Measurements from ENCODE around the gene HMGB4.

Gene HMGB4

GRCh38 chr1:33849211-33849610 lies 14.7 kb upstream of the HMGB4 start:
- DNase-seq: no peak

GRCh38 chr1:33850481-33850880 lies 13.4 kb upstream of the HMGB4 start:
- no peak for DNase-seq

- no peak for DNase-seq
Measured at GRCh38 chr1:33852711-33853110, 11.2 kb upstream of the HMGB4 start.

- no peak for DNase-seq
Measured at GRCh38 chr1:33853431-33853830, 10.4 kb upstream of the HMGB4 start.

- no peak for DNase-seq
Measured at GRCh38 chr1:33854091-33854490, 9.8 kb upstream of the HMGB4 start.

- no peak for DNase-seq
Measured at GRCh38 chr1:33860671-33861070, 3.2 kb upstream of the HMGB4 start.

GRCh38 chr1:33864460-33865389 lies 846 bp downstream of the HMGB4 start:
- no peak for DNase-seq

- no peak for DNase-seq
Measured at GRCh38 chr1:33866281-33866680, 2.4 kb downstream of the HMGB4 start.

- DNase-seq: no peak
Measured at GRCh38 chr1:33867684-33868083, 3.8 kb downstream of the HMGB4 start.

GRCh38 chr1:33872275-33872674 lies 8.4 kb downstream of the HMGB4 start:
- no peak for DNase-seq

GRCh38 chr1:33872683-33873082 lies 8.8 kb downstream of the HMGB4 start:
- DNase-seq: no peak

- no peak for DNase-seq
Measured at GRCh38 chr1:33874636-33875035, 10.8 kb downstream of the HMGB4 start.

- DNase-seq: no peak
Measured at GRCh38 chr1:33875862-33876261, 12.0 kb downstream of the HMGB4 start.

- DNase-seq: no peak
Measured at GRCh38 chr1:33876970-33877650, 13.2 kb downstream of the HMGB4 start.

- DNase-seq: no peak
Measured at GRCh38 chr1:33878392-33878791, 14.5 kb downstream of the HMGB4 start.

- no peak for DNase-seq
Measured at GRCh38 chr1:33880305-33880704, 16.4 kb downstream of the HMGB4 start.

- DNase-seq: no peak
Measured at GRCh38 chr1:33886496-33886895, 22.6 kb downstream of the HMGB4 start.

- no peak for DNase-seq
Measured at GRCh38 chr1:33893147-33893830, 29.4 kb downstream of the HMGB4 start.

GRCh38 chr1:33895396-33895795 lies 31.5 kb downstream of the HMGB4 start:
- no peak for DNase-seq

GRCh38 chr1:33895976-33896375 lies 32.1 kb downstream of the HMGB4 start:
- DNase-seq: no peak

GRCh38 chr1:33897092-33897725 lies 33.3 kb downstream of the HMGB4 start:
- DNase-seq: no peak

GRCh38 chr1:33898406-33898805 lies 34.5 kb downstream of the HMGB4 start:
- peak; percentile 27 for DNase-seq

- DNase-seq: peak; percentile 44
Measured at GRCh38 chr1:33898881-33899280, 35.0 kb downstream of the HMGB4 start.
